Measurements from ENCODE around the gene ZNF436. TPM values are rescaled to one million over a fixed set of nuclear protein-coding genes. Genes with fewer than 3 reads are reported as not detected.

The ZNF436 gene
- total RNA-seq, 1 experiment from 2014 or later, result 14.0 TPM

- Histone ChIP-seq H3F3A (ENCODE audit: insufficient read depth, low read depth) (peaks cover 4% of the 10 kb centered on the region; the same call in 1 of the 2 replicates), H3K27ac (no peak overlapping the region), H4K20me1 (ENCODE audit: insufficient read depth) (peaks cover 13% of the 10 kb centered on the region; the same call in 1 of the 2 replicates), H3K79me2 (ENCODE audit: low read depth) (peaks cover 54% of the 10 kb centered on the region), H3K4me1 (replicated peaks; ENCODE audit: insufficient read depth) (no peaks in the 10 kb centered on the region), H3K9me2 (ENCODE audit: insufficient read depth) (no peaks in the 10 kb centered on the region), H3K4me2 (no peak overlapping the region), H3K36me3 (ENCODE audit: low read depth) (peaks cover 28% of the 10 kb centered on the region), H3K27me3 (ENCODE audit: insufficient read depth, low read depth) (no peaks in the 10 kb centered on the region), H3K4me3 (no peak overlapping the region), H3K9me3 (ENCODE audit: insufficient read depth, low read depth) (no peaks in the 10 kb centered on the region), H2AFZ (no peak overlapping the region)
- DNase-seq, result no peak
- intact Hi-C loops (cut with micrococcal nuclease; ENCODE audit: unreplicated experiment), result no loop called here
- TF ChIP-seq CTCF (conservative IDR thresholded peaks at IDR 0.05), result no peak
- no peak for TF ChIP-seq EZH2 (IDR thresholded peaks at IDR 0.05; ENCODE audit: low read depth)
- no TSS peak for BruUV-seq (replicated peaks)
- ChIA-PET CTCF (interaction anchor here (0.6 to 0.7 kb wide), 2 partner anchors 197 to 346 kb away, joined by 3 read pairs; no protein-coding TSS in a partner anchor), POLR2A (ENCODE audit: unreplicated experiment) (no interaction called here)
Observed at GRCh38 chr1:23331713-23332112, 37.9 kb downstream of the ZNF436 start.

GRCh38 chr1:23330846-23331245 is 38.8 kb downstream of the ZNF436 start:
- Histone ChIP-seq H3K4me1 (replicated peaks; ENCODE audit: insufficient read depth) (no peaks in the 10 kb centered on the region), H3K4me3 (no peak overlapping the region), H3K27me3 (ENCODE audit: insufficient read depth, low read depth) (no peaks in the 10 kb centered on the region), H3K9me3 (ENCODE audit: insufficient read depth, low read depth) (no peaks in the 10 kb centered on the region), H3K27ac (no peak overlapping the region), H2AFZ (no peak overlapping the region), H3K79me2 (ENCODE audit: low read depth) (peaks cover 60% of the 10 kb centered on the region), H3K4me2 (no peak overlapping the region), H3K9me2 (ENCODE audit: insufficient read depth) (no peaks in the 10 kb centered on the region), H3F3A (ENCODE audit: insufficient read depth, low read depth) (peaks cover 4% of the 10 kb centered on the region; the same call in 1 of the 2 replicates), H4K20me1 (ENCODE audit: insufficient read depth) (peaks cover 12% of the 10 kb centered on the region; the same call in 1 of the 2 replicates), H3K36me3 (ENCODE audit: low read depth) (peaks cover 31% of the 10 kb centered on the region)
- ChIA-PET POLR2A (ENCODE audit: unreplicated experiment) (no interaction called here), CTCF (no interaction called here)
- BruUV-seq (replicated peaks), result no TSS peak
- TF ChIP-seq CTCF (conservative IDR thresholded peaks at IDR 0.05) (no peak), EZH2 (IDR thresholded peaks at IDR 0.05; ENCODE audit: low read depth) (no peak)
- no peak for DNase-seq
- intact Hi-C loops (cut with micrococcal nuclease; ENCODE audit: unreplicated experiment), result no loop called here

GRCh38 chr1:23325393-23325792 is 44.2 kb downstream of the ZNF436 start:
- peaks cover 33% of the 10 kb centered on the region for H3K36me3 ChIP-seq (ENCODE audit: low read depth)

More at GRCh38 chr1:23325393-23325792, 44.2 kb downstream of the ZNF436 start:
- Histone ChIP-seq H3F3A (ENCODE audit: insufficient read depth, low read depth) (peaks cover 10% of the 10 kb centered on the region; the same call in 1 of the 2 replicates), H3K9me2 (ENCODE audit: insufficient read depth) (no peaks in the 10 kb centered on the region), H3K9me3 (ENCODE audit: insufficient read depth, low read depth) (no peaks in the 10 kb centered on the region), H4K20me1 (ENCODE audit: insufficient read depth) (peaks cover 27% of the 10 kb centered on the region), H3K4me2 (no peak overlapping the region), H2AFZ (no peak overlapping the region), H3K4me3 (no peak overlapping the region), H3K27me3 (ENCODE audit: insufficient read depth, low read depth) (no peaks in the 10 kb centered on the region), H3K27ac (no peak overlapping the region), H3K79me2 (ENCODE audit: low read depth) (peaks cover 46% of the 10 kb centered on the region), H3K4me1 (replicated peaks; ENCODE audit: insufficient read depth) (no peaks in the 10 kb centered on the region)
- DNase-seq, result no peak
- BruUV-seq (replicated peaks), result no TSS peak
- intact Hi-C loops (cut with micrococcal nuclease; ENCODE audit: unreplicated experiment), result no loop called here
- CTCF ChIA-PET, result no interaction called here
- POLR2A ChIA-PET (ENCODE audit: unreplicated experiment), result no interaction called here
- TF ChIP-seq EZH2 (IDR thresholded peaks at IDR 0.05; ENCODE audit: low read depth), result no peak
- no peak for TF ChIP-seq CTCF (conservative IDR thresholded peaks at IDR 0.05)

Measured in PC-9 (cell line).